Hypothalamus (tissue), 51 donors: ENCODE measurements around the gene OLFM1.
"Not testable (repeated sequence)": the region's sequence is repeated elsewhere in the genome, so short reads cannot be mapped to it uniquely, and the experiment has no call there.

Experiments used
- DNase-seq, 51 donors: peaks; one replicate each; lab custom pipeline; 2025; lab: John Stamatoyannopoulos, UW

OLFM1 gene

GRCh38 chr9:135146766-135147473 lies 59.5 kb downstream of the OLFM1 start:
- peak in 28 of 51 donors; percentile 15 to 78 (median 32) for DNase-seq

DNA sequence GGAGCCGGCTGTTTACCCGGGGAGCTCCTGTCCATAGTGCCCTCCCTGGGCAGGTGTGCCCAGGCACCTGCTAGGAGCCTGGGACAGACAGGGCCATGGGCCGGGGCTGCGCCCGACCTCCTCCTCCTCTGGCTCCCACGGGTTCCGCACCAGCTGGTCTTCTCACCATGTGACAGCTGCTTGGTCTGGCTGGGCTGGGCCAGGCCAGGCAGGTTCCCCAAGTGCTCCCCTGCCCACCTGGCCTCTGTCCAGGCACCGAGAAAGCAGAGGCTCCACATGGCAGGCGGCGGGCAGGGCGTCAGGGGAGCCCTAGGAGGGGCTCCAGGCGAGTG lies 60.0 kb downstream of the OLFM1 start:
- peak in 3 of 51 donors; percentile 18 to 51 (median 43) for DNase-seq

GRCh38 chr9:135147938-135148337 lies 60.5 kb downstream of the OLFM1 start:
- DNase-seq = no peak

GRCh38 chr9:135148386-135148785 lies 60.9 kb downstream of the OLFM1 start:
- DNase-seq = no peak

GRCh38 chr9:135149901-135150300 lies 62.4 kb downstream of the OLFM1 start:
- DNase-seq = not testable (repeated sequence)

DNA sequence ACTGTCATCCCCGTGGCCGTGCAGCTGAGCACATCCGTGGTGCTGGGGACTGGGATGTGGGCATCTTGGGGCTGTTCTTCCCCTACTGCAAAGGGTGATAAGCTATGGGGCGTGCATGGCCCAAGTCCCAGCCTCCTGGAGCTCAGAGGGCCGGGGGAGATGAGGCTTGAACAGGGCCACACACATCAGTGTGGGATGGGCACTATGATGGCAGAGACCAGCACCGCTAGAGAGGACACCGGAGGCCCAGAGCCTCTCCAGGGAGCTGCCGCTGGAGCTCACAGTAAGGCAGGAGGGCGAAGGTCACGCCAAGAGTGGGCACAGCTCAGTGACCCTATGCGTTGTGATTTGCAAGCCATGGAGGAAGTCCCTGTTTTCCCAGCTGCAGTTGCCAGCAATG lies 63.5 kb downstream of the OLFM1 start:
- DNase-seq = no peak

DNA sequence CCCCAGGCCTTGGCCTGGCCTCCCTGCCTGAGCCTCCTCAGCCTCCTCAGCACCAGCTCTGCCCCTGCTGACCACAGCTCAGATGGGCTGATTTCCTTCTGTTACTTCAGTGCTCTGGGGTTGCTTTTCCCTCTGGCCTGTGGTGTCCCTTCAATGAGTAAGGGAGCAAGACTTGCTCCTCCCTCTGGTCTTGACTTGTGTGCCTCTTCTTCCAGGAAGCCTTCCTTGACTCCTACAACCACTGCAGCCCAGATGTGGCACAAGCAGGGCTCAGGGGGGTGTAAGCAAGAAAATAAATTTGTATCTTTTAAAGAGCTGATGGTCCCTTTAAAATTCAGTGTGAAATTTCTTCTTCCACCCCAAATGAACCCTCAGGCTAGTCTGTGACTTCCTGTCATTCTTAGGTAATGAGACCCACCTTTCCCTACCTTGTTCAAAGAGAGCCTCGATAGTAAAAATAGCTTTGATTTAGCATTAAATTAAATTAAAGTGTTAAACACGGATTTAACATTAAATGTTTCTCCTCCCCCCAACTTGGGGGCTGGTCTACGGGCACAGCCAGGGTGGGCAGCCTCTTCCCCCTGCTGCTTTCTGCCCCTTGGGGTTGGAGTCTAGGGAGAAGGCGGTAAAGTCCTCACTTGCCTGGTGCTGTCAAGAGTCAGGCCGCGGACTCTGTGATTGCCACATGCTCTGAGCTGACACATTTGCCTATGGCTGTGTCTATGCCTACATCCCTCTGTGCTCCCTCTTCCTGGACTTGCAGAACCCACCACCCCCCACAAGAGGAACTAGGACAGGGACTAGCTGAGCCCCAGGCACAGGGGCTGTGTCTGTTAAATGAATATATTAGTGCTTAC lies 64.5 kb downstream of the OLFM1 start:
- no peak for DNase-seq

GRCh38 chr9:135152614-135153334 lies 65.3 kb downstream of the OLFM1 start:
- no peak for DNase-seq

- DNase-seq = no peak
Measured at GRCh38 chr9:135154050-135154615, 66.7 kb downstream of the OLFM1 start.

- DNase-seq = no peak
Measured at GRCh38 chr9:135155396-135155795, 67.9 kb downstream of the OLFM1 start.

GRCh38 chr9:135156525-135157510 lies 69.3 kb downstream of the OLFM1 start:
- DNase-seq = peak in 10 of 51 donors; percentile 2 to 18 (median 8)

- DNase-seq = no peak
Measured at GRCh38 chr9:135157856-135158563, 70.5 kb downstream of the OLFM1 start.

- no peak for DNase-seq
Measured at GRCh38 chr9:135158564-135158937, 71.1 kb downstream of the OLFM1 start.

DNA sequence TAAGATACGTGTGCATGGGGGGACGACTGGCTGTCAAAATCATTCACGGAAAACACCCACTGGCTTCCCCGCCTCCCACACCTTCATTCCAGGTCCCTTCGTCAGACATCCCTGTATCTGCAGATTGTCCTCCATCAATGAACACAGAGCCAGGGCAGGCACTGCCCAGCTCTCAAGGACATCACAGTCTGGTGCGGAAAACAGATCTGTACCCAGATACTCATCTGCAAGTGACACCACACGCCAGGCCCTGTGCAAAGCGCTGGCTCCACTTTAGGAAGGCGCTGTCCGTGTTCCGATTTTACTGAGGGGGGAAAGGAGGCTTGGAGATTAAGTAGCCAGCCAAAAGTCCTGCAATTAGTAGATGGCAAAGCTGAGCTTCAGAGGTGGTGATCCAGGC lies 72.3 kb downstream of the OLFM1 start:
- DNase-seq = no peak

DNA sequence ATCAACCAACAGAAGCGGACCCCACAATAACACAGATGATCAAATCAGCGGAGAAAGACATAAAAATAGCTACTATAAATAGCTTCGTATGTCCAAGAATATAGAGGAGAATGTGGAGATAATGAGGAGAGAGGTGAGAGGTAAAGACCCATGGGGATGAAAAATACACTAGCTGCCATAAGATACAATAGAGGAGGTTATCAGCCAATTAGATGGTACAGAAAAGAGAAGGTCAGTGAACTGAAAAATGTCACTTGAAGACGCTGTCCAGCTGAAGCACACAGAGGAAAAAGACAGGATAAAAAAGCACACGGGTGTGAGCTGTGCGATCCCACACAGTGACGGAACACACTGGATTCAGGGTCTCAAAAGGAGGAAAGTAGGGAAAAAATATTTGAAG lies 73.4 kb downstream of the OLFM1 start:
- no peak for DNase-seq

GRCh38 chr9:135162599-135162998 lies 75.1 kb downstream of the OLFM1 start:
- not testable (repeated sequence) for DNase-seq

GRCh38 chr9:135163023-135163780 lies 75.7 kb downstream of the OLFM1 start:
- DNase-seq = no peak

- no peak for DNase-seq
Measured at GRCh38 chr9:135164036-135164435, 76.6 kb downstream of the OLFM1 start.
